WTC11 (cell line): ENCODE data around the gene ARHGEF28. TPM values are rescaled to one million over a fixed set of nuclear protein-coding genes. Genes with fewer than 3 reads are reported as not detected.

Experiments used
- ATAC-seq: fragments of 200-7000 bp; cut with Tn5 transposase; 2 replicates; pipeline ENCODE4 v1.10.0; 2021; ENCODE audit warnings: mild to moderate bottlenecking, moderate library complexity
- CTCF ChIA-PET: fragments of 300-600 bp; sonication (Branson Sonifier 250); formaldehyde crosslinking; loops from one replicate; lab custom pipeline; 2021; ENCODE audit warnings: antibody characterized with exemption; lab: Charles Lee
- POLR2A ChIA-PET: fragments of 350-600 bp; sonication (Branson Sonifier 250); formaldehyde crosslinking; loops from one replicate; lab custom pipeline; 2021; ENCODE audit warnings: antibody characterized with exemption; lab: Charles Lee
- DNase-seq: peaks from one replicate; pipeline ENCODE4 v3.0.0; 2021; ENCODE audit warnings: low spot score
- H3K27ac Mint-ChIP-seq: 2 replicates; pipeline ENCODE4 v1.8.0; 2021; ENCODE audit warnings: mixed read lengths
- H3K27me3 Mint-ChIP-seq: 2 replicates; pipeline ENCODE4 v1.8.0; 2021; ENCODE audit warnings: low read depth, mild to moderate bottlenecking, moderate library complexity, mixed read lengths
- H3K36me3 Mint-ChIP-seq: 2 replicates; pipeline ENCODE4 v1.8.0; 2021; ENCODE audit warnings: mixed read lengths
- H3K4me1 Mint-ChIP-seq: 2 replicates; pipeline ENCODE4 v1.8.0; 2022; ENCODE audit warnings: mixed read lengths
- H3K4me3 Mint-ChIP-seq: 2 replicates; pipeline ENCODE4 v1.8.0; 2021; ENCODE audit warnings: mild to moderate bottlenecking, moderate library complexity, mixed read lengths
- H3K9me3 Mint-ChIP-seq: 2 replicates; pipeline ENCODE4 v1.8.0; 2021; ENCODE audit warnings: mixed read lengths
- ARID4B ChIP-seq: sonication (generic); formaldehyde crosslinking; IDR thresholded peaks from 2 replicates; pipeline ENCODE4 v1.8.0; 2023; ENCODE audit warnings: missing genetic modification reagents, mild to moderate bottlenecking, borderline replicate concordance
- ATF3 ChIP-seq: sonication (generic); formaldehyde crosslinking; conservative IDR thresholded peaks from 2 replicates; pipeline ENCODE4 v1.8.1; 2022; ENCODE audit warnings: mild to moderate bottlenecking, missing genetic modification reagents
- ATF6 ChIP-seq: sonication (generic); formaldehyde crosslinking; IDR thresholded peaks from 2 replicates; pipeline ENCODE4 v1.8.1; 2023; ENCODE audit warnings: mild to moderate bottlenecking, missing genetic modification reagents
- CTCF ChIP-seq: fragments of 200-600 bp; IDR thresholded peaks from 2 replicates; pipeline ENCODE4 v1.8.0; 2022; ENCODE audit warnings: antibody characterized with exemption
- ERG ChIP-seq: fragments of 250-450 bp; sonication (Bioruptor Pico); IDR thresholded peaks from 2 replicates; pipeline ENCODE4 v1.8.0; 2021; ENCODE audit warnings: mild to moderate bottlenecking
- FOXJ3 ChIP-seq: sonication (generic); formaldehyde crosslinking; IDR thresholded peaks from 2 replicates; pipeline ENCODE4 v1.9.0; 2021; ENCODE audit warnings: missing genetic modification reagents, mild to moderate bottlenecking, borderline replicate concordance
- FOXK1 ChIP-seq: sonication (generic); formaldehyde crosslinking; IDR thresholded peaks from 2 replicates; pipeline ENCODE4 v1.8.0; 2022; ENCODE audit warnings: mild to moderate bottlenecking, moderate library complexity, missing genetic modification reagents
- FOXP1 ChIP-seq: sonication (generic); formaldehyde crosslinking; IDR thresholded peaks from 2 replicates; pipeline ENCODE4 v1.8.0; 2022; ENCODE audit warnings: missing genetic modification reagents, mild to moderate bottlenecking, moderate library complexity, borderline replicate concordance
- IRF2 ChIP-seq: sonication (generic); formaldehyde crosslinking; IDR thresholded peaks from 2 replicates; pipeline ENCODE4 v1.8.0; 2022; ENCODE audit warnings: low read depth, missing genetic modification reagents, borderline replicate concordance
- JAZF1 ChIP-seq: fragments of 250-450 bp; sonication (Bioruptor Pico); IDR thresholded peaks from 2 replicates; pipeline ENCODE4 v1.9.0; 2021; ENCODE audit warnings: moderate library complexity, mild to moderate bottlenecking, inconsistent platforms
- KAT7 ChIP-seq: sonication (generic); formaldehyde crosslinking; IDR thresholded peaks from 2 replicates; pipeline ENCODE4 v1.8.1; 2023; ENCODE audit warnings: missing genetic modification reagents, mild to moderate bottlenecking, borderline replicate concordance
- NFYB ChIP-seq: sonication (generic); formaldehyde crosslinking; conservative IDR thresholded peaks from 2 replicates; pipeline ENCODE4 v1.8.0; 2022; ENCODE audit warnings: low read depth, missing genetic modification reagents
- PREB ChIP-seq: sonication (generic); formaldehyde crosslinking; IDR thresholded peaks from 2 replicates; pipeline ENCODE4 v1.8.1; 2022; ENCODE audit warnings: mild to moderate bottlenecking, missing genetic modification reagents, moderate library complexity, borderline replicate concordance
- PRRX2 ChIP-seq: fragments of 250-450 bp; sonication (Bioruptor Pico); IDR thresholded peaks from 2 replicates; pipeline ENCODE4 v1.8.0; 2021; ENCODE audit warnings: mild to moderate bottlenecking
- RELA ChIP-seq: sonication (generic); formaldehyde crosslinking; IDR thresholded peaks from 2 replicates; pipeline ENCODE4 v1.8.1; 2022; ENCODE audit warnings: missing genetic modification reagents, mild to moderate bottlenecking, borderline replicate concordance
- ZNF121 ChIP-seq: sonication (generic); formaldehyde crosslinking; IDR thresholded peaks from 2 replicates; pipeline ENCODE4 v1.8.0; 2023; ENCODE audit warnings: missing genetic modification reagents
- ZNF317 ChIP-seq: sonication (generic); formaldehyde crosslinking; IDR thresholded peaks from 2 replicates; pipeline ENCODE4 v1.8.1; 2023; ENCODE audit warnings: low read depth, mild to moderate bottlenecking, moderate library complexity, missing genetic modification reagents, borderline replicate concordance
- ZNF425 ChIP-seq: fragments of 250-450 bp; sonication (Bioruptor Pico); conservative IDR thresholded peaks from 2 replicates; pipeline ENCODE4 v1.9.0; 2021; ENCODE audit warnings: mild to moderate bottlenecking
- ZSCAN18 ChIP-seq: fragments of 250-450 bp; sonication (Bioruptor Pico); IDR thresholded peaks from 2 replicates; pipeline ENCODE4 v2.1.2; 2022; ENCODE audit warnings: mild to moderate bottlenecking, moderate library complexity
- total RNA-seq: library from RNA; stranded (reverse); gene quantifications from 3 replicates; pipeline ENCODE4 v1.2.3, GENCODE V29; 2021

ARHGEF28 gene
- total RNA-seq, 1 experiment from 2014 or later = 0.96 TPM

GRCh38 chr5:73663860-73664240, 37.9 kb downstream of the ARHGEF28 start (continued):
- no peak for TF ChIP-seq IRF2
- TF ChIP-seq ZNF317 (CRISPR knock-in tag) = no peak
- TF ChIP-seq ATF6 (CRISPR knock-in tag) = no peak
- no peak for TF ChIP-seq ERG

GRCh38 chr5:73664796-73665195, 38.8 kb downstream of the ARHGEF28 start:
- Mint-ChIP-seq H3K4me3 (no peak overlapping the region), H3K9me3 (no peaks in the 10 kb centered on the region), H3K36me3 (no peaks in the 10 kb centered on the region), H3K27ac (no peak overlapping the region), H3K27me3 (peaks cover 2% of the 10 kb centered on the region; the same call in 1 of the 2 replicates), H3K4me1 (peaks cover 3% of the 10 kb centered on the region; the same call in 1 of the 2 replicates)
- POLR2A ChIA-PET = no interaction called here
- CTCF ChIA-PET = no interaction called here
- DNase-seq (no peak), ATAC-seq (no peak)
- TF ChIP-seq PREB (CRISPR knock-in tag) = no peak
- TF ChIP-seq JAZF1 = no peak
- no peak for TF ChIP-seq RELA (CRISPR knock-in tag)
- no peak for TF ChIP-seq FOXP1 (CRISPR knock-in tag)

GRCh38 chr5:73666891-73667290, 40.9 kb downstream of the ARHGEF28 start:
- ChIA-PET POLR2A (no interaction called here), CTCF (no interaction called here)
- no peaks in the 10 kb centered on the region for H3K36me3 Mint-ChIP-seq
- no peak overlapping the region for H3K4me3 Mint-ChIP-seq
- peaks cover 3% of the 10 kb centered on the region; the same call in 1 of the 2 replicates for H3K4me1 Mint-ChIP-seq
- H3K27ac Mint-ChIP-seq = no peak overlapping the region
- ATAC-seq (no peak), DNase-seq (no peak)
- H3K27me3 Mint-ChIP-seq = peaks cover 2% of the 10 kb centered on the region; the same call in 1 of the 2 replicates
- no peaks in the 10 kb centered on the region for H3K9me3 Mint-ChIP-seq
- TF ChIP-seq KAT7 (CRISPR knock-in tag) (no peak), ATF3 (no peak), CTCF (no peak), ARID4B (no peak), NFYB (CRISPR knock-in tag) (no peak), ZNF425 (CRISPR knock-in tag) (no peak), FOXJ3 (CRISPR knock-in tag) (no peak), ZSCAN18 (CRISPR knock-in tag) (no peak), FOXK1 (CRISPR knock-in tag) (no peak), ZNF121 (CRISPR knock-in tag) (no peak), PRRX2 (CRISPR knock-in tag) (no peak)
